GM10847 (cell line): ENCODE results near the gene NSMF.

ENCODE experiments used
- POLR2A ChIP-seq: IDR thresholded peaks from 2 replicates; pipeline ENCODE4 v1.6.1; 2011; ENCODE audit not compliant: insufficient read length; ENCODE audit errors: extremely low read depth

The NSMF gene, protein sequence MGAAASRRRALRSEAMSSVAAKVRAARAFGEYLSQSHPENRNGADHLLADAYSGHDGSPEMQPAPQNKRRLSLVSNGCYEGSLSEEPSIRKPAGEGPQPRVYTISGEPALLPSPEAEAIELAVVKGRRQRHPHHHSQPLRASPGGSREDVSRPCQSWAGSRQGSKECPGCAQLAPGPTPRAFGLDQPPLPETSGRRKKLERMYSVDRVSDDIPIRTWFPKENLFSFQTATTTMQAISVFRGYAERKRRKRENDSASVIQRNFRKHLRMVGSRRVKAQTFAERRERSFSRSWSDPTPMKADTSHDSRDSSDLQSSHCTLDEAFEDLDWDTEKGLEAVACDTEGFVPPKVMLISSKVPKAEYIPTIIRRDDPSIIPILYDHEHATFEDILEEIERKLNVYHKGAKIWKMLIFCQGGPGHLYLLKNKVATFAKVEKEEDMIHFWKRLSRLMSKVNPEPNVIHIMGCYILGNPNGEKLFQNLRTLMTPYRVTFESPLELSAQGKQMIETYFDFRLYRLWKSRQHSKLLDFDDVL

GRCh38 chr9:137459152-137459600 is at the start of gene NSMF:
TSS of gene NSMF (minus strand) at chr9:137459334. CDS start at chr9:137459102, 232 bp downstream.
- peak; percentile 55 for TF ChIP-seq POLR2A

DNA sequence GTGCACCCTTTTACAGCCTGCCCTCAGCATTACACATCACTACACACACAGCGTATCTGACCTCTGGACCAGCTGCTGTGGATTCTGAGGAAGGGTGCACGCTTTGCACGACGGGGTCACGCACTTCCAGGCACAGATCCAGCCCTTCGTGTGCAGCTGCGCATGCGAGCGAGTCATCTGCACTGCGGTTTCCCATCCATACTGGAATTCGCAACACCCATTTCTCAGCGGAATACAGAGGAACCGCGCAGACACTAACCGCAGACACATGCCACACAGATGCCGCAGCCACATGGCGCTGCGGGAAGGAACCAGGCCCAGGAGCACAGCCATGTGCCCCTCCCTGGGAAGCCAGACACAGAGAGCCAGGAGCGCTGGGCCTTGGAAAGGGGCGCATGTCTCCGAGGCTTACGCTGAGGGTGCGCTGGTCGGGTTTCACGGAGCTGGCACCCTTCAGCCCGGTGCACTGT is 47.6 kb upstream of the NSMF start:
- no peak for TF ChIP-seq POLR2A

GRCh38 chr9:137506274-137506673 is 47.1 kb upstream of the NSMF start:
- no peak for TF ChIP-seq POLR2A

- TF ChIP-seq POLR2A: no peak
Observed at GRCh38 chr9:137505421-137506140, 46.4 kb upstream of the NSMF start.

GRCh38 chr9:137504432-137504777 is 45.3 kb upstream of the NSMF start:
- TF ChIP-seq POLR2A: no peak

DNA sequence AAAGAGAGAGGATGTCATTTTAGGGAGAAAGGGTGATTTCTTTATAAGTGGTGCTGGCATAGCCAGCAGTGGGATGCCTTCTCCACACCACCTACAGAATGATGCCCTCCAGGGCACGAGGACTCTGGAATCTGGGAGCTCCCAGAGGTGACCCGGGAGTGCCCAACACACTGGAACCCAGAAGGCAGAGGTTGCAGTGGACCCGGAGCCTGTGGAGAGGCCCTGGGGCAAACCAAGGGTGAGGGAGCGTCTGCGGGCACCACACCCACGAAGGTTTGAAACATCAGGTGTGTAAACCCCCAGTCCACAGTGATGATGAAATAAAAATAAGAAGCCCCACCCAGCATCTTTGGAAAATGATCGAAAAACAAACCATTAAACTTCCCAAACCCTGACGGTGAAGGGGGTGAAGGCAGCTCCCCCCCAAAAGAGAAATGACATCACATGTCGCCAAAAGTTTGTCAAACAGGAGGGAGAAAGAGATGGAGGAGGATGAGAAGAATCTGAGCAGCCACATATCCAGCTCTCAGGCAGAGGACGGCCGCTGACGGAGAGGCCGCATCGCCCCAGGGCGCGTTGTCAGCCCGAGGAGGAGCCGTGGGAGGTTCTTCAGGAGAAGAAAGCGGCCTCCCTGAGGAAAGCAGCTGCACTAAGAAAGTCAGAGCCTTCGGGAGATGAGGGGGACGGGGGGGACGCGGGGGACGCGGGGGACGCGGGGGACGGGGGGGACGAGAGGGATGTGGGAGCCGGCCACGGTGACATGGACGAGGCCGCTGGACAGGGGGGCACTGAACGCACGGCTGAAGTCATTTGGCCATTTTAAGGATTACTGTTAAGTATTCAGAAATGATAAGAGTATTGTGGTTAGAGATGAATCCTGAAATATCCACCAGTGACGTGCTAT is 43.1 kb upstream of the NSMF start:
- TF ChIP-seq POLR2A: no peak

DNA sequence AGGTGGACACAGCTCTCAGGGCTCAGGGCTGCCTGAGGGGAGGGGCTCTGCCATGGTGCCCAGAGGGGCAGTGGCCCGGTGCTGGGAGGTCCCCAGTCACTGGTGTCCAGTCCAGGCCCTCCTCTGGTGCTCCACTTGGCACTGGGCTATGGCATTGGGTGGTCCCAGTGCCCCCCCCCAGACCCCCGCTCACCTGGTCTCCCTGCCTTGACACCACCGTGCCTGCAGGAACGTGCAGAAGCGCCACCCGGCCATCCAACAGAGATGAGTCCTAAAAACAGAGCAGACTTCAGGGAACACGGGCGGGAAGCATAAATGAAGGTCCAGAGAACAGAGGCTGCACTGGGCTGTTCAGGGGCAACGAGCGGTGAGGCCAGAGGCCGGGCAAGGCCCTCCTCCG is 42.3 kb upstream of the NSMF start:
- no peak for TF ChIP-seq POLR2A

GRCh38 chr9:137500666-137501397 is 41.7 kb upstream of the NSMF start:
- TF ChIP-seq POLR2A: no peak

DNA sequence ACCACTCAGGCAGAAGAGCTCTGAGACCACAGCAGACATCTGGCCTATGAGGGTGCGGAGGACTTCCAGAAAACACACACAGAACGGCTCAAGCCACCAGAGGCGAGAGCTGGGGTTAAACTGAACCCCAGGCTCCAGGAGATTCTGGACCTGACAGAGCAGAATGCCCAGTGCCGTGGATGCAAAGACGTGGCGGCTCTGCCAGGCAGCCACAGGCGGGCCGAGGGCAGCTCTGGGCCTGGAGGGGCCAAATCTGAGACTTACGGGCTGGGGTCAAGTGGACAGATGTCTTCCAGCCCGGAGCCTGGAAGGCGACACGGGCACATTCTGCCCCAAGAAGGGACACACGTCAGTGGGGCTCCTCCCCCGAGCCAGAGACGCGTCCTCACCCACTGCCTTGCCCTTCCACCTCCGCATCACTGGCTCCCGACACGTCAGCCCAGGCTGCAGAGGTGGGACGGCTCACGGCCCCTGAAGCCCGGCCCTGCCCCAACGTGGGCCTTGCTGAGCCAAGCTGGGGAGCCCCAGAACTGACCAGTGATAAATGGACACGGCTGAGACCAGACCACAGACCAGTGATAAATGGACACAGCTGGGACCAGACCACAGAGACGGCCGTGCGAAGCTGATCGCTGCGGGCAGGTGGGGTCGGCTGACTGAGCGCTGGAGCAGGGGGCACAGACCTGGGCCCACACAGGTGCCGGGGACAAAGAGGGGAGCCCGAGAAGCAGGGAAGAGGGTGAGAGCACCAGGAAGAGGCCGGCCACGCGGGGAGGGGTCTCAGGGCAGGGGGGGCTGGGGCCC is 40.9 kb upstream of the NSMF start:
- TF ChIP-seq POLR2A: no peak

DNA sequence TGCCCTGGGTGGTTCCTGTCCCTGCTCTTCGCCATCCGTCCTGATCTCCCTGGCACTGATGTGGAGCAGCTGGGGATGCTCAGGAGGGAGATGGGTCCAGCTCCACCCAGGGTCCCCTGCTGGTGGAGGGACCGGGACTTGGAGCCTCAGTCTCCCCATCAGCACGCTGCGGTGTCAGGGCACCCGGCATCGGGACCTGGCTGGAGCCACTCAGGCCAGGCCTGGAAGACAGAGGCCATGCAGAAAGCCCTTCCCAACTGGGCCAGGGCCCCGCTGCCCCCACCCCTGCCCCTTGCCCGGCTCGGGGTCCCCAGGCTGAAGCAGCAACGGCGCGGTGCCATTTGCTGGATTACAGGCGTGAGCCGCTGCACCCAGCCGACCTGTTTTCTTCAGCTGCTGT is 40.3 kb upstream of the NSMF start:
- TF ChIP-seq POLR2A: no peak

GRCh38 chr9:137498720-137499150 is 39.6 kb upstream of the NSMF start:
- no peak for TF ChIP-seq POLR2A

DNA sequence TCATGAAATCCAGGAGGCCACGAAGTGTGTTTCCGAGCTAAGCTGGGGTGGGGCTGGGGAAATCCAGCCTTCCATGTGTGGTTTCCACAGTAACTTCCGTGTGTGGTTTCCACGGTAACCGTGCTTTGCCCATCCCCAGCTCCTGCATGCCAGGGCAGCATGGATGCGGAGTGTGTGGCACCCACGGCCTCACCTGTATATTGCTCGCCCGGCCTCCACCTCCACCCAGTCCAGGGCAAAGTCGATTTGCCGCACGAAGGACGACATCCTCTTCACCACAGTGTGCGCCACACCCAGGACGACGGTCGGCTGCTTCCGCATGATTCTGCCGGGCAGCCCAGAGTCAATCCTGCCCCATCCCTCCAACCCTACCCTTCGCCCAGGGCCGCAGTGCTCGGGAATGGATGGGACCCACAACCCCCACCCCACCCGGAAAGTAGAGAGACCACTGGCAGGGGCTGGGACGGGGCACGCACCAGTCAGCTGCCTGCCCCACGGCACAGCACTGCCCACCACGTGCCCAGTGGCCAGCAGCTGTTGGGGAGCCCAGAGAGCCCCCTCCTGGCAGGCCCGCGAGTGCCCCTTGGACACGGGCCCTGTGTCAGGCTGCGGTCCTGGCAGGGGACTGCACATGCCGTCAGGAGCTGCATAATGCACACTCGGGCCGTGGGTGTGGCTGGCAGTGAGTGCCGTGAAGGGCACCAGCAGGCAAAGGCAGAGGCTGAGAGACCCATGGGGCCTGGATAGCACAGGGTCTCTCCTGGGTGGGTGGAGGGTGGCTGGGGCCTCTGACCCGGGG is 39.0 kb upstream of the NSMF start:
- no peak for TF ChIP-seq POLR2A
